ENCODE measurements around the gene INSRR.
A peak's percentile ranks its signal among the peaks of the same experiment; 100 is the strongest.

Gene INSRR

DNA sequence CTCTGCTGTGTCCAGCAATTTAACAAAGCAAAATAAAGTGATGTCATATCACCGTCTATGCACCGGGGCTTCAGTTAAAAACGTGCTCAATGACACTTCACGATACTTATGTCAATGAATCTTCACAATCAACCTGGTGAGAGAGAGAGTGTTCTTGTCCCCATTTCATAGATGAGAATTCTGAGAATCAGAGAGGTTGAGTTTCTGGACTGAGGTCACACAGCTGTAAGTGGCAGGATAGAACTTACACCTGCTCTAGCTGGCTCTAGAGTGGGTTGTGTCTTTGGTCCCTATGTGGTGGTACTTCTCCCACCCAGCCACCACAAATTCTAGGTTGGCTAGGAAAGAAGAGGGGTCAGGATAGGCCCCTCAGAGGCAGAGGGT, 6.9 kb upstream of the INSRR start:
- DNase-seq (ENCODE audit: insufficient read length), result no peak
- no peak for TF ChIP-seq POLR2AphosphoS5 (IDR thresholded peaks at IDR 0.05; ENCODE audit: low read depth, low read length)
- no peak for TF ChIP-seq POLR2A (IDR thresholded peaks at IDR 0.05; ENCODE audit: low read depth, low read length)
- TF ChIP-seq TAF1 (IDR thresholded peaks at IDR 0.05; ENCODE audit: borderline replicate concordance, low read depth, low read length), result no peak
- no peak for FAIRE-seq

DNA sequence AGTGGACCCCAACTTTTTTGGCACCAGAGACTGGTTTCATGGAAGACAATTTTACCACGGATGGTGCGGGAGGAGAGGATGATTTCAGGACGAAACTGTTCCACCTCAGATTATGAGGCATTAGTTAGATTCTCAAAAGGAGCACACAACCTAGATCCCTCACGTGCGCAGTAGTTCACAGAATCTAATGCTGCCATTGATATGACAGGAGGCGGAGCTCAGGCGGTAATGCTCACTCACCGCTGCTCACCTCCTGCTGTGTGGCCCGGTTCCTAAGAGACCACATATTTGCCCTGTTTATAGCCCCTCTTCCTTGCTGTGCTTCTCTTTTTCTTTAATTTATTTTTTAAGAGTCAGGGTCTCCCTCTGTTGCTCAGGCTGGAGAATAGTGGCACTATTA, 6.3 kb upstream of the INSRR start:
- TF ChIP-seq TAF1 (IDR thresholded peaks at IDR 0.05; ENCODE audit: borderline replicate concordance, low read depth, low read length), result no peak
- no peak for TF ChIP-seq POLR2A (IDR thresholded peaks at IDR 0.05; ENCODE audit: low read depth, low read length)
- no peak for TF ChIP-seq POLR2AphosphoS5 (IDR thresholded peaks at IDR 0.05; ENCODE audit: low read depth, low read length)
- FAIRE-seq (no peak), DNase-seq (ENCODE audit: insufficient read length) (no peak)

DNA sequence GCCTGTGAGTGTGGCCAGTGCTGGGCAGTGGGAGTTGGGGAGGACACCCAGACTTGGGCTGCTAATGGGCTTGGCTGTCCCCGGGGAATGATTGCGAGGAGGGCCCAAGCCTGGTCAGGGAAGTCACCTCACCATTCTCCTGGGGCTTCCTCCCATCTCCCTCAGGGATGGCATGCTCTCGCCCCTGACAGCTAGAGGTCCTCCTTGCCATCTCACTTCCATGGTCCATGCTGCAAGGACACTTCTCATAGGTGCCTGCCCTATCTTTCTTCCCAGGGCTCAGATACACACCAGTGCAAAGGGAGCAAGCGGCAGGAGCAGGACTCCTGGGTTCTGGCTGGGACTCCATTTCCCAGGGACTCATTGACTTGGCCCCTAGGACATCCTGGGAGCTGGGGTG, 5.9 kb upstream of the INSRR start:
- DNase-seq (ENCODE audit: insufficient read length), result no peak
- FAIRE-seq, result no peak
- no peak for TF ChIP-seq POLR2A (IDR thresholded peaks at IDR 0.05; ENCODE audit: low read depth, low read length)
- TF ChIP-seq TAF1 (IDR thresholded peaks at IDR 0.05; ENCODE audit: borderline replicate concordance, low read depth, low read length), result no peak
- TF ChIP-seq POLR2AphosphoS5 (IDR thresholded peaks at IDR 0.05; ENCODE audit: low read depth, low read length), result no peak

GRCh38 chr1:156863631-156864030, 4.7 kb upstream of the INSRR start:
- TF ChIP-seq POLR2A (IDR thresholded peaks at IDR 0.05; ENCODE audit: low read depth, low read length) (no peak), TAF1 (IDR thresholded peaks at IDR 0.05; ENCODE audit: borderline replicate concordance, low read depth, low read length) (no peak), POLR2AphosphoS5 (IDR thresholded peaks at IDR 0.05; ENCODE audit: low read depth, low read length) (no peak)
- DNase-seq (ENCODE audit: insufficient read length) (no peak), FAIRE-seq (no peak)

- DNase-seq (ENCODE audit: insufficient read length) (no peak), FAIRE-seq (no peak)
- TF ChIP-seq TAF1 (IDR thresholded peaks at IDR 0.05; ENCODE audit: borderline replicate concordance, low read depth, low read length) (no peak), POLR2A (IDR thresholded peaks at IDR 0.05; ENCODE audit: low read depth, low read length) (no peak), POLR2AphosphoS5 (IDR thresholded peaks at IDR 0.05; ENCODE audit: low read depth, low read length) (no peak)
These were observed 4.2 kb upstream of the INSRR start for GRCh38 chr1:156862997-156863599.

- FAIRE-seq (no peak), DNase-seq (ENCODE audit: insufficient read length) (no peak)
- TF ChIP-seq POLR2AphosphoS5 (IDR thresholded peaks at IDR 0.05; ENCODE audit: low read depth, low read length), result no peak
- no peak for TF ChIP-seq TAF1 (IDR thresholded peaks at IDR 0.05; ENCODE audit: borderline replicate concordance, low read depth, low read length)
- no peak for TF ChIP-seq POLR2A (IDR thresholded peaks at IDR 0.05; ENCODE audit: low read depth, low read length)
These were observed 3.7 kb upstream of the INSRR start for GRCh38 chr1:156862584-156862983.

- no peak for FAIRE-seq
- TF ChIP-seq POLR2A (IDR thresholded peaks at IDR 0.05; ENCODE audit: low read depth, low read length) (no peak), TAF1 (IDR thresholded peaks at IDR 0.05; ENCODE audit: borderline replicate concordance, low read depth, low read length) (no peak), POLR2AphosphoS5 (IDR thresholded peaks at IDR 0.05; ENCODE audit: low read depth, low read length) (no peak)
- DNase-seq (ENCODE audit: insufficient read length), result peak; percentile 77
These were observed 1.9 kb upstream of the INSRR start, which contains the start of gene NTRK1 for GRCh38 chr1:156860628-156861423. NTRK1 (plus strand) TSS chr1:156860865; CDS start chr1:156860935, 70 bp downstream.

GRCh38 chr1:156860113-156860627, 1.3 kb upstream of the INSRR start:
- peak; percentile 9 for FAIRE-seq
- DNase-seq (ENCODE audit: insufficient read length), result peak; percentile 84
- TF ChIP-seq POLR2AphosphoS5 (IDR thresholded peaks at IDR 0.05; ENCODE audit: low read depth, low read length) (no peak), POLR2A (IDR thresholded peaks at IDR 0.05; ENCODE audit: low read depth, low read length) (no peak), TAF1 (IDR thresholded peaks at IDR 0.05; ENCODE audit: borderline replicate concordance, low read depth, low read length) (no peak)

DNA sequence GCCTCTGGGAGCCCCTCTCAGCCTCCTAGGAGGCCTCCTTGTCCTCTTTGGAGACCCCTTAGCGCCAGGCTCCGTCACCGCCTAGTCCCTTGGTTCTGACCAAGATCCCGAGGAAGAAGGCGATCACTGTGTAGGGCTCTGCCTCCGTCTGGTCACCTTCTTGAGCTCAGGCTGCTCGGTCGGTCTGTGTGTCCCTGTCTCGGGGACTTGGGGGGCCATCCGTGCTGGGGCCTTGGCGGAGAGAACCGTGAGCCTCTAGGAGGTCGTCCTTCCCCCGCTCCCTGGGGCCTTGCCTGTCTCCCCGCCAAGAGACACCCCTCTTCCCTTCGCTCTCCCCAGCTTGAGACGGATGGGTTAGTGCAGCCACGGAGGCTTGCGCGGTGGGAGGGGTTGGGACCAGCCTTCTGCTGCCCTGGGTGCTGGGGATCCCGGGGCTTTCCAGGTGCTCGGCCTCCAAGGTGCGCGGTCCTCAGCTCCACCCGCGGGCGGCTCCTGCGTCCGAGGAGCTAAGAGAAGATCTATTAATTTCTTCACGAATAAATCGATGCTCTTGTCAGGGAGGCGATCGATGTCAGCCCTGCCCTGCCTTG, 701 bp upstream of the INSRR start:
- FAIRE-seq (no peak), DNase-seq (ENCODE audit: insufficient read length) (peak; percentile 47)
- TF ChIP-seq POLR2AphosphoS5 (IDR thresholded peaks at IDR 0.05; ENCODE audit: low read depth, low read length) (no peak), POLR2A (IDR thresholded peaks at IDR 0.05; ENCODE audit: low read depth, low read length) (no peak), TAF1 (IDR thresholded peaks at IDR 0.05; ENCODE audit: borderline replicate concordance, low read depth, low read length) (no peak)

- no peak for DNase-seq (ENCODE audit: insufficient read length)
- TF ChIP-seq POLR2A (IDR thresholded peaks at IDR 0.05; ENCODE audit: low read depth, low read length) (no peak), TAF1 (IDR thresholded peaks at IDR 0.05; ENCODE audit: borderline replicate concordance, low read depth, low read length) (no peak), POLR2AphosphoS5 (IDR thresholded peaks at IDR 0.05; ENCODE audit: low read depth, low read length) (no peak)
- no peak for FAIRE-seq
These were observed 361 bp downstream of the INSRR start for GRCh38 chr1:156858555-156858956.

DNA sequence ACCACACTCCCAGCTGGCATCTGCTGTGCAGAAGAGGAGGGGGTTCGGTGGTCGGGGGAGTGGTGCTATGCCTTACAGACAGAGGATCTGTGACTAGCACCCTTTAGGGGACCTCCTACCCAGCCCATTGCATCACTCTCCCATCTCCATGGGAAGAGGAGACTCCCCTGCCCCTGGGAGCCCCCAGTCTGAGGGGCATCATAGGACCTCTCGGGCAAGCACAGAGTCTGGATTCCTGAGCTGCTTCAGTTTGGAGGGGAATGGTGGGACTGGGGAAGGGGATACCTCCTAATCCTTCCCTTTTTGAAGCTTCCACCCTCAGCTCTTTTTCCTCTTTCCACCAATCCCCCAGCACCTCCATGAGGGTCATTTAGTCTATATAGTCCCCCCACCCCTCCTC, 1.4 kb downstream of the INSRR start:
- DNase-seq (ENCODE audit: insufficient read length), result no peak
- TF ChIP-seq POLR2AphosphoS5 (IDR thresholded peaks at IDR 0.05; ENCODE audit: low read depth, low read length) (no peak), POLR2A (IDR thresholded peaks at IDR 0.05; ENCODE audit: low read depth, low read length) (no peak), TAF1 (IDR thresholded peaks at IDR 0.05; ENCODE audit: borderline replicate concordance, low read depth, low read length) (no peak)
- FAIRE-seq, result no peak
